ENCODE results near the gene RAB6B.

GRCh38 chr3:133831966-133832801 is 63.5 kb downstream of the RAB6B start:
- TF ChIP-seq CTCF (IDR thresholded peaks at IDR 0.05; ENCODE audit: poor library complexity, severe bottlenecking) (no peak), RAD21 (conservative IDR thresholded peaks at IDR 0.05) (no peak), POLR2AphosphoS5 (IDR thresholded peaks at IDR 0.05) (no peak), EZH2 (IDR thresholded peaks at IDR 0.05; ENCODE audit: borderline replicate concordance, insufficient read depth, low read length, poor library complexity, severe bottlenecking) (no peak), MXI1 (conservative IDR thresholded peaks at IDR 0.05; ENCODE audit: poor library complexity, severe bottlenecking) (no peak)
